ENCODE data around the gene RPEL1.

The RPEL1 gene

GRCh38 chr10:103280506-103280905, 34.8 kb downstream of the RPEL1 start:
- no peak for DNase-seq

GRCh38 chr10:103281753-103282152, 36.1 kb downstream of the RPEL1 start:
- DNase-seq, result peak; percentile 74

GRCh38 chr10:103282961-103283360, 37.3 kb downstream of the RPEL1 start:
- no peak for DNase-seq

- DNase-seq, result no peak
Observed at GRCh38 chr10:103284170-103284569, 38.5 kb downstream of the RPEL1 start.

GRCh38 chr10:103287992-103288391, 42.3 kb downstream of the RPEL1 start:
- no peak for DNase-seq

GRCh38 chr10:103291588-103291987, 45.9 kb downstream of the RPEL1 start:
- DNase-seq, result no peak

- DNase-seq, result no peak
Observed at GRCh38 chr10:103295374-103296015, 49.8 kb downstream of the RPEL1 start.
